HUDEP-2 (cell line): ENCODE results near the gene SURF1.
"Not testable (repeated sequence)": the region's sequence is repeated elsewhere in the genome, so short reads cannot be mapped to it uniquely, and the experiment has no call there.

Experiments used
- DNase-seq, 76 experiments: peaks; one replicate each; lab custom pipeline; 2025; ENCODE audit not compliant: unreplicated experiment in 76 of 76; lab: John Stamatoyannopoulos, UW

Gene SURF1

GRCh38 chr9:133356391-133357091 lies at the start of gene SURF1, which contains the start of gene SURF2:
Gene SURF1, minus strand, starts transcription at chr9:133356487. Its CDS starts 34 bp downstream, at chr9:133356453.
Gene SURF2, plus strand, starts transcription at chr9:133356550. Its CDS starts 43 bp downstream, at chr9:133356593.
- DNase-seq: peak in 71 of 76 experiments; percentile 13 to 92 (median 72)

- no peak for DNase-seq
These were observed 49.5 kb upstream of the SURF1 start for GRCh38 chr9:133405508-133406438.

GRCh38 chr9:133404454-133405002 lies 48.2 kb upstream of the SURF1 start:
- no peak for DNase-seq

- peak in 43 of 76 experiments; percentile 5 to 59 (median 28) for DNase-seq
These were observed 47.6 kb upstream of the SURF1 start for GRCh38 chr9:133403766-133404453.

- DNase-seq: no peak
These were observed 46.4 kb upstream of the SURF1 start for GRCh38 chr9:133402689-133403088.

GRCh38 chr9:133401588-133401987 lies 45.3 kb upstream of the SURF1 start:
- peak in 1 of 76 experiments; percentile 18 for DNase-seq

GRCh38 chr9:133400292-133400691 lies 44.0 kb upstream of the SURF1 start:
- DNase-seq: no peak

GRCh38 chr9:133397895-133398294 lies 41.6 kb upstream of the SURF1 start:
- DNase-seq: no peak

GRCh38 chr9:133397370-133397769 lies 41.1 kb upstream of the SURF1 start:
- no peak for DNase-seq

GRCh38 chr9:133396952-133397351 lies 40.7 kb upstream of the SURF1 start:
- peak in 4 of 76 experiments; percentile 7 to 18 (median 16) for DNase-seq

- DNase-seq: no peak
These were observed 38.5 kb upstream of the SURF1 start for GRCh38 chr9:133394687-133395271.

GRCh38 chr9:133393399-133393798 lies 37.1 kb upstream of the SURF1 start:
- no peak for DNase-seq

GRCh38 chr9:133392308-133392707 lies 36.0 kb upstream of the SURF1 start:
- not testable (repeated sequence) for DNase-seq

- DNase-seq: not testable (repeated sequence)
These were observed 35.2 kb upstream of the SURF1 start for GRCh38 chr9:133391449-133391848.

GRCh38 chr9:133390713-133391112 lies 34.4 kb upstream of the SURF1 start:
- no peak for DNase-seq

- DNase-seq: no peak
These were observed 33.3 kb upstream of the SURF1 start for GRCh38 chr9:133389562-133389961.

GRCh38 chr9:133389025-133389557 lies 32.8 kb upstream of the SURF1 start:
- no peak for DNase-seq

GRCh38 chr9:133387680-133388079 lies 31.4 kb upstream of the SURF1 start:
- DNase-seq: no peak

- DNase-seq: no peak
These were observed 30.1 kb upstream of the SURF1 start for GRCh38 chr9:133386338-133386737.

- DNase-seq: no peak
These were observed 29.2 kb upstream of the SURF1 start for GRCh38 chr9:133385452-133385851.
